Hindlimb muscle (tissue), 1 donor: ENCODE results near the gene SCAPER. TPM values are rescaled to one million over a fixed set of nuclear protein-coding genes. Genes with fewer than 3 reads are reported as not detected.
"Not testable (repeated sequence)": the region's sequence is repeated elsewhere in the genome, so short reads cannot be mapped to it uniquely, and the experiment has no call there.

ENCODE experiments used
- DNase-seq: peaks from one replicate; pipeline ENCODE4 v3.0.0-alpha.2; 2013
- polyA plus RNA-seq: library from polyadenylated mRNA; unstranded; fragments of 120-200 nt; gene quantifications from one replicate; pipeline ENCODE4 v1.2.1, GENCODE V29; 2013; ENCODE audit not compliant: insufficient read length

SCAPER gene
- polyA plus RNA-seq, 1 donor = 85.4 TPM

DNA sequence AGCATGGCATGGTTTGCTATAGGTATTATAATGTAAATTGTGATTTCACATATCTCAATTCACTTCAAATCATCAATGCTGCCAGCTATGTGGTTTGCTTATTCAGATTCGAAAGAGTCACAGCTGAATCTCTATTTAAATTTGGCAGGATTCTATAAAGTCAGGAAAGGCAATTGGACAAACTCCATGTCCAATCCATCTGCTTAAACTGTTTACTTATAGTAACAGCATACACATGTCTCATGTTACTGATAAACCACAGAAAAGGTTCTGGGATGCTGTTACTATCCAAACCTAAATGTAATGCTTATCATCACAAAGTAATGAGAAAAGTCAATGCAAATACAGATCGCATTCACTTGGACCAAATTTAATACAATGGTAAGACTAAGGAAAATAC lies 338.9 kb downstream of the SCAPER start:
- no peak for DNase-seq

DNA sequence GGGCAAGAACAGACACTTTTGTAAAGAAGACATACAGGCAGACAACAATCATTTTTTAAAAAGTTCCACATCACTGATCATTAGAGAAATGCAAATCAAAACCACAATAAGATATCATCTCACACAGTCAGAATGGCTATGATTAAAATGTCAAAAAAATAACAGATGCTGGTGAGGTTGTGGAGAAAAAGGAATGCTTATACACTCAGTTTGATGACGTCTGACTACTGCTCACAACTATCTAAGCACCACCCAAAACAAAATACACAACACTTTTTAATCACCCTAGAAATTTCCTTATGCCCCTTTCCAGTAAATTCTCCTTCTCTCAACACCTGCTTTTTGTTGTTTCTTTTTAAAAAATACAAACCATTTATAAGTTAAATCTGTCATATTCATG lies 339.8 kb downstream of the SCAPER start:
- DNase-seq = no peak

DNA sequence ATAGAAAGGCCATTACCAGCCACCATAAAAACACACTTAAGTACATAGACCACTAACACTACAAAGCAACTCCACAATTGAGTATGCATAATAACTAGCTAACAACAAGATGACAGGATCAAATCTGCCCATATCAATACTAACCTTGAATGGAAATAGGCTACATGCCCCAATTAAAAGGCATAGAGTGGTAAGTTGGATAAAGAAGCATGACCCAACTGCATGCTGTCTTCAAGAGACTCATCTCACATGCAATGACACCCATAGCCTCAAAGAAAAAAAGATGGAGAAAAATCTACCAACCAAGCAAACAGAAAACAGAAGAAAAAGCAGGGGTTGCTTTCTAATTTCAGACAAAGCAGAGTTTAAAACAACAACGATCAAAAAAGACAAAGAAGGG lies 349.9 kb downstream of the SCAPER start:
- DNase-seq = no peak

DNA sequence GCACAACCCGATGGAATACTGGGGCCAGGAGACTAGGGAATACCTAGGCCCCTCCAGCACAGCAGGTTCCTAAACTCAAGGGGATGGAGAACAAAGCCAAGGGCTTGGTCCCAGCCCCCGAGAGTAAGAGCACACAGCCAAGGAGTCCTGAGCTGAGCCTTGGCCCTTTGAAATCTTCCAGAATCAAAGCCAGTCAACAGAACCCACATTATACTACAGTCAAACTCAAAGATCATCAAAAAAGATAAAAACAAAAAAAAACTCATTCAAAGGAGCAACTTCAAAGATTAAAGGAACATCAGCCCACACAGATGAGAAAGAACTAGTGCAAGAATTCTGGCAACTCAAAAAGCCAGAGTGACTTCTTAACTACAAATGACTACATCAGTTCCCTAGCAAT lies 351.6 kb downstream of the SCAPER start:
- no peak for DNase-seq

DNA sequence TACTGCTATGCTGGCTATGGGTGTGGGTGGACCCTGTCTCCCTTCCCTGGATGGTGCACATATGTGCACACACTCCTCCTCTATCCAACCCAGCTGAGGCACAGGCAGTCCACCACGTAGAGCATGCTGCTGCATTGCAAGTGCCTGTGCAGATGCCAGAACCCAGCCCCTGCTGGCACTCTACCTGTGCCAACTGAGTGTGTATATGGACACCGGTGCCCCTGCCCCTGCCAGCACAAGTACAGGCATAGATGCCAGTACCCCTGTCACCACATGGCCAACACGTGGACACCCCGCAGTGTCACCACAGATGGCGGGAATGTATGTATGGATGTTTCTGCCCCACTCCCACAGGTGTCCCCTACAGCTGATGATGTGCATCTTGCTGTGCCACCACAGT lies 352.0 kb downstream of the SCAPER start:
- no peak for DNase-seq

DNA sequence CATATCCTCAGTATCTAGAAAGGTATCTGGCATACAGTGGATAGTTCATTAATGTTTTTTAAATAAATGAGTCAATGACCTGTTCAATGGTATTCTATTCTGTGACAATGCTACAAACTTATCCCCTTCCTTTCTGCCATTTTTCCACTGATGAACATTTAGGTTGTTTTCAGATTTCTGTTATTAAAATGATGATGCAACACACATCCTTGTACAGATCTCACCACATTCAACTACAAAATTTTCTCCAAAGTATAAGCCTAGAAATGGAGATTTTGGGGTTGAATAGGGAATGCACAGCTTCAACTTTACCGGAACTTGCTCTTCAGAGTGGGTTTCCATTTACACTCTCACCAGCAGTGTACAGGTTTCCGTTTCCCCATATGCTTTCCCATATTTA lies 358.3 kb downstream of the SCAPER start:
- DNase-seq = no peak

DNA sequence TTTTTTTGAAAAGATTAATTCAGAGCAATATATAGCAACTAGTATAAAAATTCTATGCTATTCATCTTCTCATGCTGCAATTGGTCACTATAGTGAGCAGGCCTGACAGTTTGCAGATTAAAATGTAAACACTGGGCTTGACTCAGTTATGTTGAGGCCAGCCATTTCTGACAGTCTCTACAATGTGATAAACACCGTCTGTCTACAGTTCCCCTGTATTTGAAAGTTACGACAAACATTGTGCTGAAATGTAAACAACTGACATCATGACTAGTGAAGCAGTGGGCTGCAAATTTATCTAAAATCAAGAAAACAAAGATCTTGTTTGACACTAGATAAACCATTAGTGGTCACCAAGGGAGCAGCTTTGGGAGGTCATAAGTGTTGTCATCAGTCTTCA lies 371.1 kb downstream of the SCAPER start:
- DNase-seq = no peak

DNA sequence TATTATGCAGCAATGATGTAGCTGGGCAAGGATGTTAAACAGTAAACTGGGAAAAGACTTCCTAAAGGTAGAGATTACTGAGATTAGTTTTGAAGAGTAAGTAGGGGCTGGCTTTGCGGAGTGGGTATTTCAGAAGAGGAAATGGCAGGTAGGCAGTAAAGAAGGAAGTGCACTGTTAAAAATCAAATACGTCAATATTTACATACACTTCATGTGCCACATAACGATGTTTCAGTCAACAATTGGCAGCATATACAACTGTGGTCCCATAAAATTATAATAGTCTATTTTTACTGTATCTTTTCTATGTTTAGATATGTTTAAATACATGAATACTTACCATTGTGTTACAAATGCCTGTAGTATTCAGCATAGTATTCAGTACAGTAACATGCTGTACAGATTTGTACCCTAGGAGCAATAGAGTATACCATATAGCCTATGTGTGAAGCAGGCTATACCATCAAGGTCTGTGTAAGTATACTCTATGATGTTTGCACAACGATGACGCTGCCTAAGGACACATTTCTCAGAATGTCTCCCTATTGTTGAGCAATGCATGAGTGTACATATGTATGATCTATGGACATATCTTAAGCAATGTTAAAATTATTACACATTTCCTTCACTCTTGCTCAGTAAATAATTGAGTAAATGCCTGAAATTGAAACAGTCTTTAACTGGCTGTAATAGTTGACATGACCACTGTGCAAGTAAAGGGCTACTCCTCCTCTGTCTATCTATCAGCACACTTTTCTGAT lies 371.9 kb downstream of the SCAPER start:
- no peak for DNase-seq

DNA sequence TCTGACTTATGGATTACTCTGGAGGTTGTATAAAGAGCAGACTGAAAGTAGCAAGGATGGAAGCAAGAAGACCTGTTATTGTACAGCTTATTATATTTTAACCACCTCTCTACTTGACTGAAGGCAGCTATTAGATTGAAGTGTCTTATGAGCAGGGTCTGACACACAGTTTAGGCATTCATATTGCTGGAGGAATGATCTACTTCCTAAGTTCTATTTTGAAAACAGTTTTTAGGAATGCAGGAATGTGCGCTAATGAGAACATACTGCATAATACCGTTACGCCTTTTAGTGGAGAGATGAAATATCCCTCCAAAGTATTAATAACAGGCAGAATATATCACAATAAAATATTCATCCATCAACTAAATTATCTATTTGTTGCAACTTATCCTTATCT lies 375.2 kb downstream of the SCAPER start:
- DNase-seq = no peak

DNA sequence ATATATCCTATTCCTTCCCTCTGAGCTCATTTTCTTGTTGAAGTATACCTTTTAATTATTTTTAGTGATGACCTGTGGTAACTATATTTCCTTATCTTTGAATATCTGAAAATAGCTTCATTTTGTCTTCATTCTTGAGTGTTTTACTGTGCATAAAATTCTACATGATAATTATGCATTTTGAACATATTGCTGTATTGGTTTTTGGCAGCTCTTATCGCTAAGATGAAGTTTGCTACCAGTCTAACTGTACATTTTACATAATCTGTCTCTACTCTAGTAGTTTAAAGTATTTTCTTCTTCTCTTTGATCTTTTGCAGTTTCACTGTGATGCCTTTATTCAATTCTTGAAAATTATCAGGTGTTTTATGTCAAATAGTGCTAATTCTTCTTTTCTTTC lies 379.0 kb downstream of the SCAPER start:
- DNase-seq = no peak

DNA sequence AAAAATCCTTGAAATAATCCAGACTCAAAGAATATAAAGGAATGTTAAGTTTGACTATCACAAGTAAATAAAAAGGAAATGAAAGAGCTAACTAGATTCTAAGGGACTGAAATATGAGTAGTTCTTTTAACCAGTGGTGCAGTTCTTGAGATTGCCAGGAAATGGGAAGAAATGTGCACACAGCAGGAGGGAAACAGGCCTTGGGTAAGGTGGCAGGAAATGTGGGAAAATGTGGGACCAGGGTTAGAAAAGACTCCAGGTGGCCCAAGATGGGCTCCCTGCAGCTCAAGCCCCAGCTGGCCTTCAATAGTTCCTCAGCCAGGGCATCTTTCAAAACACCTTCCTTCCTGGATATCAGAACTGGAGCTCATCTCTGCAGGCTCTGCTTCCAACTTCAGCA lies 387.2 kb downstream of the SCAPER start:
- no peak for DNase-seq

DNA sequence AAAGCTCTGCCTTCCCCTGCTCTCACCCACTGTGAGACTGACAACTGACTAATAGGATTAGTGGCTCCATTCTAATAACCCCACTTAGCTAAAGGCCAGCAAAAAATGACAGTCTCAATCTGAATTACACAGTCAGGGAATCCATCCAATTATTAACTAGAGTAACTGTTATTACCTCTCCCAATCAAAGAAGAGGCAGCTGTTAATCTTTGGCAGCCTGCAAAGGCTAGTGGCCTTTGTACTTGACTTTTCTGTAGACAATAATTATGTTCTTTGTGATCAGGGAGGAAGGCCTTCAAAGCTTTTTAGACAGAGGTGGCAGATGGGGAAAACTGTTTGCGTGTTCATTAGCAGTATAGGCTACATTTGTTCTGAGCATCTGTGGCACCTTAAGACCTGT lies 390.9 kb downstream of the SCAPER start:
- DNase-seq = no peak

DNA sequence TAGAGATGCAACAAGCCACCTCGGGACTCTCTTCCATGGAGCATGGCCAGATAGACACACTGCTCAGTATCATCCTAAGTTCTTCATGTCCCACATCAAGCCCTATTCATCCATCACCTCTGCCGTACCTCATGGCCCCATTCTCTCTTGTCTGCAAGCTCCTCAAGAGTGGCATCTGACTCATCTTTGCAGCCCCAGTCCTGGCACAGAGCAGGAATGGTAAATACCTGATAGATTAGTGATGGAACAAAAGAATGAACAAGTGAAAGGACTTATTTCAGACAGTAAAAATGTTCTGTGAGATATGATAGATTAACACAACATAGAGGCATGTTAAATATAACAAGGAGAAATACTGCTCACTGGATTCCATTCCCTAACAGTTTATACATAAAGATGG lies 392.2 kb downstream of the SCAPER start:
- no peak for DNase-seq

DNA sequence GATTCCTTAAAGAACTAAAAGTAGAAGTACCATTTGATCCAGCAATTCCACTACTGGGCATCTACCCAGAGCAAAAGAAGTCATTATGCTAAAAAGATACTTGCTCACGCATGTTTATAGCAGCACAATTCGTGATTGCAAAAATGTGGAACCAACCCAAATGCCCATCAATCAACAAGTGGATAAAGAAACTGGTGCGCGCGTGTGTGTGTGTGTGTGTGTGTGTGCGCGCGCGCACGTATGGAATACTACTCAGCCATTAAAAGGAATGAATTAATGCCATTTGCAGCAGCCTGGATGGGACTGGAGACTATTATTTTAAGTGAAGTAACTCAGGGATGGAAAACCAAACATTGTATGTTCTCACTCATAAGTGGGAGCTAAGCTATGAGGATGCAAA lies 394.5 kb downstream of the SCAPER start:
- not testable (repeated sequence) for DNase-seq

DNA sequence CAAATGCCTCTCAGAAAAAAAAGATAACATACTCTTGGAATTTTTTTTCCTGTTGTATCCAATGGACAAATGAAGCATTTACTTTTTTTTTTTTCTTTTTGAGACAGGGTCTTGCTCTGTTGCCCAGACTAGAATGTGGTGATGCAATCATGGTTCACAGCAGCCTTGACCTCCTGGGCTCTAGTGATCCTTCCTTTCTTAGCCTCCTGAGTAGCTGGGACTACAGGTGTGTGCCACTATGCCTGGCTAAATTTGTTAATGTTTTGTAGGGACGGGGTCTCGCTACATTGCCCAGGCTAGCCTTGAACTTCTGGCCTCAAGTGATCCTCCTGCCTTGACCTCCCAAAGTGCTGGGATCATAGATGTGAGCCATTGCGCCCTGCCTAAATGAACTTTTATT lies 401.3 kb downstream of the SCAPER start:
- DNase-seq = no peak

DNA sequence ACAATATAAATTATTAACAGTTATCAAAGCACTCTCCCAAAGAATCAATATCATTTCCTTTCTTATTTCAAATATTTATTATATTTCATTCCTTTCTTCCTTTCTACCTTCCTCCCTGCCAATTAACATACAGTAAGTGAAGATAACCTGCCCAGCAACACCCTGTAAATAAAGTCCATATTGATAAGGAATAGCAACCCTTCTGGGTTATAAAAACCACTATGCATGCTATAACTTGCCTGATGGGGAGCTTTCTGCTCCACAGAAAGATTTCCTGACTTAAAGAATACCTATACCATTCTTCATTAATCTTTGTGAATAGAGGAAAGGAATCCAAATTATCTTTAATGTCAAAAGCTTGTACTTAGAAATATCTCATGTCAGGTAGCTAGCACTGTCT lies 402.0 kb downstream of the SCAPER start:
- DNase-seq = no peak

DNA sequence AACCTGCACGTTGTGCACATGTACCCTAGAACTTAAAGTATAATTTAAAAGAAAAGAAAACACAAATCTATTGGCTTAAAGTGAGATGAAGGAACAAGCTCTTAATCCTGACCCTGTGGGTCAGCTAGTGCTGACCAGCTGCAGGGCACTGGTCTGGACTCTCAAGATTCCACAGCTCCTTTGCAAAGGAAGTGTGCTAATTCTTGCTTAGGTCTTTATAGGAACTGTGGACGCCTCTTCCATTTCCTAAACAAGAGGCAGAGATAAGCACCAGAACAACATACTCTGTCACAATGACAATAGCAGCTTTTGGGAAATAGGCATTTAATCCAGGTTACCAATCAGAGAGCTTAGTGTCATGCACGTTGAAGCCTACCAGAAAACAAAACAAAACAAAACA lies 402.5 kb downstream of the SCAPER start:
- DNase-seq = no peak

DNA sequence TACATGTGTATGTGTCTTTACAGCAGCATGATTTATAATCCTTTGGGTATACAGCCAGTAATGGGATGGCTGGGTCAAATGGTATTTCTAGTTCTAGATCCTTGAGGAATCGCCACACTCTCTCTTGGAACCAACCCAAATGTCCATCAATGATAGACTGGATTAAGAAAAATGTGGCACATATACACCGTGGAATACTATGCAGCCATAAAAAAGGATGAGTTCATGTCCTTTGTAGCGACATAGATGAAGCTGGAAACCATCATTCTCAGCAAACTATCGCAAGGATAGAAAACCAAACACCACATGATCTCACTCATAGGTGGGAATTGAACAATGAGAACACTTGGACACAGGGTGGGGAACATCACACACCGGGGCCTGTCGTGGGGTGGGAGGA lies 403.0 kb downstream of the SCAPER start:
- DNase-seq = not testable (repeated sequence)

DNA sequence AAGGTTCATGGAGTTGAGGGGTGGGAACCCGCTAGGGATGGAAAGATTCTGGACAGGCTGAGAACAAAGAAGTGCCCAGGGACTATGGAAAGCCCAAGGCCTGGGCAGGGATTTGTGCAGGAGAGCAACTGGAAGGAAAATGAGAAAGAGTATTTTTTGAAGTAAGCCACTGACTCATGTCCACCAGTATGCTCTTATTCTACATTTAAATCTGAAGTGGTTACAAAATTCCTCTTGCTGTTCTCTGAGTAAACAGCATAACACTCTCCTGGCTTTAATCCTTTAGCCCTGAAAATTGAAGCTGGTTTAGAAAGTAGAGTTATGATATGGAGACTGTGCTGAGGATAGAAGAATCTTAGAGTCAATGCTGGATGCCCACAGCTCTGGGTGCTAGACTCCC lies 403.4 kb downstream of the SCAPER start:
- no peak for DNase-seq

DNA sequence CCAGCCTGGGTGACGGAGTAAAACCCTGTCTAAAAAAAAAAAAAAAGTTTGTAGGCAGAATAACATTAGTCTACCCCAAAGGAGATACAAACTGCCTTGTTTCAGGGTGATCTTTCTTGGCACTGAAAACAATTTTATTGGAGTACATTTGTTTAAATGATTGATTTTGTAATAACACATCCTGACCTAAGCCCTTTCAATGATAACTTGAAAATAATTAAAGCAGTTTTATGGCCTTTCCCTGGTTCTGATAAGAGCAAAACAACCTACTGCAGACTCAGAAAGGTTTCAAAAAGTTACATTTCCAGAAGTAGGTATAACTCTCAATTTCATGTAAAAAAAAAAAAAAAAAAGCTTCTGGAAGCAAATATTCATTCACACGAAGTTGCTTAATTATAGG lies 404.1 kb downstream of the SCAPER start:
- DNase-seq = no peak

DNA sequence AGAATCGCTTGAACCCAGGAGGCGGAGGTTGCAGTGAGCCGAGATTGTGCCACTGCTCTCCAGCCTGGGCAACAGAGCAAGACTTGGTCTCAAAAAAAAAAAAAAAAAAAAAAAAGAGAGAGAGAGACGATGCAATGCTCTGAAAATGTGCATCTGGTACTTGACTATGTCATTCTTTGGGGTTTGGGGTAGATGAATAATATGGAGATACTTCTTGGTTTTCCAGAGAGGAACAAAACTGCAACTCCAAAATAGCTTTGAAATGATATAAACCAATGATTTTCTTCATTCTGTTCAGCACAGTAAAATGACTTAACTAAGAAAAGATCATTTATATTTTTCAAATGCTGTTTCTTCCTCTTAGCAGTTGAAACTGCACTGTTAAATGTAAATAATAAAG lies 409.7 kb downstream of the SCAPER start:
- no peak for DNase-seq

DNA sequence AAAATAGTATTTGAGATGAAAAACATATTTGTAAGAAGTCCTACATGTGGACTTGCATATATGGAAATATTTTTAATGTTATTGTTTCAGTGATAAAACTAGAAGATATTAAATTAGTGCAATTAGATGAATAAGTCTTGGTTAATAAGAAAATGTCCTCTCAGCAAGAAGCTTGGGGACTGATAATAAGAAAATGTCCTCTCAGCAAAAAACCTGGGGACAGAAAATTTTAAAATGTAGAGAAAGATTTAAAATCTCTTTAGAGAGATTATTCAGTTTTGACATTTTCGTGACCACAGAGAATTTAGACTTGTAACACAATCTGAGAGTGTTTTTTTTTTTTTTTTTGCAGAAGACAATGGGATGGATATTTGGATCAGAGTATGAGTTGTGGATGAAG lies 412.6 kb downstream of the SCAPER start:
- DNase-seq = no peak

DNA sequence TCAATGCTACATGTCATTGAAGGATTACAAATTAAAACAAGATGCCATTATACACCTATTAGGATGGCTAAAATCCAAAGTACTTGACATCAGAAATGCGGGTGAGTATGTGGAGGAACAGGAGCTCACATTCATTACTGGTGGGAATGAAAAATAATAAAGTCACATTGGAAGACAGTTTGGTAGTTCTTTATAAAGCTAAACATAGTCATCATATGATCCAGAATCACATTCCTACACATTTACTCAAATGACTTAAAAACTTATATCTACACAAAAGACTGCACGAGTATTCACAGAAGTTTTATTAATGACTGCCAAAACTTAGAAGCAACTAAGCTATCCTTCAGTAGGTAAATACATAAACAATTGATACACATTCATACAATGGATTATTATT lies 421.4 kb downstream of the SCAPER start:
- no peak for DNase-seq

DNA sequence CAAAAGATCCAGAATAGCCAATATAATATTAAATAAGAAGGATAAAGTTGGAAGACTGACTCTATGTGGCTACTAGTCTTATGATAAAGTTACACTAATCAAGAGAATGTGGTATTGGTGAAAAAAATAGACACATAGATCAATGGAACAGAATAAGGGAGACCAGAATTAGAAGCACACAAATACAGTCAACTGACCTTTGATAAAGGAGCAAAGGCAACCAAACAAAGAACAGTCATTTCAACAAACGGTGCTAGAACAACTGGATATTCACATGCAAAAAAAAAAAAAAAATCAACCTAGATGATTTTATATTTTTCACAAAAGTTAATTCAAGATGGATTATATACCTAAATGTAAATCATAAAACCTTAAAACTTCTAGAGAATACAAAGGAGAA lies 422.1 kb downstream of the SCAPER start:
- DNase-seq = no peak

DNA sequence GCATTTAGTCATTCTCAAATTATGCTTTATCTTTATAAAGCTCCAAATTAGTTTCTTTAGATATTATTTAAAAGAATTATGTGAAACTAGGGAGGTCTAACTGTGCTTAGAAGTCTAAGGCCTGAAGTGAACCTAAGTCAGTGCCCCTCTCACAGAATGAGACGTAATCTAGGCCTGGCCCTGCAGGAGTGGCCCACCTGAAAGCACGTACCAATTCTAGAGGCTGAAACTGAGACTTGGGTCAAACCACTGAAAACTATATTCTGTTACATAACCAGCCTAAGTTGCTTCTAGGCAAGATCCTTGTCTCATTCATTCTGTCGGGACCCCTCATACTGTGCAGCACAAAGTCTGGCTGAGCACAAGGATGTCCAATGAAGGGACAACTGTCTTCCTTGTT lies 424.9 kb downstream of the SCAPER start:
- DNase-seq = no peak
